ENCODE data around the gene TAF4.

TAF4 gene

DNA sequence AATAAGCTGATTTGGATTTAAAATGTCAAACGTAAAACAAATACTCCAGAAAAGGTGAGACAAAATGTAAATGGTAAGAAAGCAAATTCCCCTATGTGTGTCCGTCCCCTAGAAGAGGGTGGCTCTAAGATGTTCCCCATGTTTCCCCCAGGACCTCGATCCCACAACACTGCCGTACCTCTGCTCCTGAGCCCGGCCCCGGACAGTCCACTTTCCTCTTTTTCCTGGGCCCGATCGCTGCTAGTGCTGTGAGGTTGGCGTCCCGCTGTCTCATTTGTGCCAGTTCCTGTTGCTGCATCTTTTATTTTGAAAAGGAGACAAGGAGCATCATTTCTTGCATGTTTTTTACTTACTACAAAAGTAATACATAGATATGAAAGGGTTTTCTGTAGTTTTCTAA, 68.3 kb downstream of the TAF4 start:
- in situ Hi-C loops (cut with HindIII; ENCODE audit: low sequenced_read_pairs): no loop called here
- no peak for DNase-seq (ENCODE audit: low read depth, low spot score)
- TF ChIP-seq, protein P1, sequence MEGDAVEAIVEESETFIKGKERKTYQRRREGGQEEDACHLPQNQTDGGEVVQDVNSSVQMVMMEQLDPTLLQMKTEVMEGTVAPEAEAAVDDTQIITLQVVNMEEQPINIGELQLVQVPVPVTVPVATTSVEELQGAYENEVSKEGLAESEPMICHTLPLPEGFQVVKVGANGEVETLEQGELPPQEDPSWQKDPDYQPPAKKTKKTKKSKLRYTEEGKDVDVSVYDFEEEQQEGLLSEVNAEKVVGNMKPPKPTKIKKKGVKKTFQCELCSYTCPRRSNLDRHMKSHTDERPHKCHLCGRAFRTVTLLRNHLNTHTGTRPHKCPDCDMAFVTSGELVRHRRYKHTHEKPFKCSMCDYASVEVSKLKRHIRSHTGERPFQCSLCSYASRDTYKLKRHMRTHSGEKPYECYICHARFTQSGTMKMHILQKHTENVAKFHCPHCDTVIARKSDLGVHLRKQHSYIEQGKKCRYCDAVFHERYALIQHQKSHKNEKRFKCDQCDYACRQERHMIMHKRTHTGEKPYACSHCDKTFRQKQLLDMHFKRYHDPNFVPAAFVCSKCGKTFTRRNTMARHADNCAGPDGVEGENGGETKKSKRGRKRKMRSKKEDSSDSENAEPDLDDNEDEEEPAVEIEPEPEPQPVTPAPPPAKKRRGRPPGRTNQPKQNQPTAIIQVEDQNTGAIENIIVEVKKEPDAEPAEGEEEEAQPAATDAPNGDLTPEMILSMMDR (IDR thresholded peaks at IDR 0.05; ENCODE audit: low read depth, low read length): no peak
- H3K4me3 ChIP-seq (ENCODE audit: low read depth, low read length): no peak overlapping the region

DNA sequence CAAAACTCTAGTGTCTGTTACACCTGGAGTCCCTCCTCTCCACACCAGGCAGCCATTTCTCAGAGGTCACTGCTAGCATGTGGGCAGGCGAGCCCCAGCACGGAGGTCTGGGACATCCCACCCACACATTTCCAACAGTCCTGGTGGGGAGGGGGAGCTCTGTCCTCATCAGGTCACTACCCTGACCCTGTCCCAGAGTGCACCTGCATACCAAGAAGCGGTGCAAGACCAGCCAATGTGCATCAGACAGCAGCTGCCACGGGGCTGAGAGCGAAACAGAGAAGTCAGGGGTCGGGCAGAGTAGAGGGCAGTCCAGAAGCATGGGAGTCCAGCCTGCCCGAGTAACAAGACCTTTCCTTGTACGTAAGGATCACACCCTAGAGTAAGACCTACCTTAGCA, 71.1 kb downstream of the TAF4 start:
- H3K4me3 ChIP-seq (ENCODE audit: low read depth, low read length): no peak overlapping the region
- in situ Hi-C loops (cut with HindIII; ENCODE audit: low sequenced_read_pairs): no loop called here
- TF ChIP-seq, protein P1 (IDR thresholded peaks at IDR 0.05; ENCODE audit: low read depth, low read length): no peak
- DNase-seq (ENCODE audit: low read depth, low spot score): no peak

DNA sequence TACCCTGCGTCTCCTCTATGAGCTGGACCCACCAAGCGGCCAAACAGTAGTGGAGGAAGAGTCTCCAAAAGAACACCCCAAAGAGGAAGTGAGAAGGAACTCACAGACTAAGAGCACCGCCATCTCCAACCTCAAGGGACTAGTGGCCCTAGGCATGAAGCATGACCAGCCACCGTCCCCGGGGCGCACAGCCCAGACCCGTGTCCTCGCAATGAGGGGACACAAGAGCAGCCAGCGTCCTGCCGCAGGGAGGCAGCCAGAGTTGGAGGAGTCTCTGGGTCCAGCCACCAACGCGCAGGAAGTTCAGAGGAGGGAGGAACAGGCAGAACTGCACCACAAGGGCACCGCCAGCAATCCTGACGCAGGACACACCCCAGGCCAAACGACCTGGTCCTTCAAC, 72.6 kb downstream of the TAF4 start:
- in situ Hi-C loops (cut with HindIII; ENCODE audit: low sequenced_read_pairs): no loop called here
- no peak overlapping the region for H3K4me3 ChIP-seq (ENCODE audit: low read depth, low read length)
- DNase-seq (ENCODE audit: low read depth, low spot score): no peak
- TF ChIP-seq, protein P1 (IDR thresholded peaks at IDR 0.05; ENCODE audit: low read depth, low read length): no peak

DNA sequence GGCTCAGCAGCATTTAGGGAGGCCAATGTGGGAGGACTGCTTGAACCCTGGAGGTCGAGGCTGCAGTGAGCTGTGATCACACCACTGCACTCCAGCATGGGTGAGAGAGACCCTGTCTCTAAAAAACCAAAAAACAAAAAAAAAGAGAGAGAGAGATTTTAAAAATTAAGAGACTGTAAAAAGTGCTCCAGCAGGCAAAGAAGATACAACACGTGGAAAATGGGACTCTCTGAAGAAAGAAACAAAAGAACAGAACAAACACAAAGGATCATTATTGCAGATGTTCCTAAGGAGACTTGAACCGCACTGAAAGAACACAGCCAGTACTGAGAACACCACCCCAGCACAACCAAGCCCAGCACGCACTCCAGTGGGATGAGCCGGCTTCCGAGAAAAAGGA, 74.2 kb downstream of the TAF4 start:
- in situ Hi-C loops (cut with HindIII; ENCODE audit: low sequenced_read_pairs): no loop called here
- H3K4me3 ChIP-seq (ENCODE audit: low read depth, low read length): no peak overlapping the region
- TF ChIP-seq, protein P1 (IDR thresholded peaks at IDR 0.05; ENCODE audit: low read depth, low read length): no peak
- no peak for DNase-seq (ENCODE audit: low read depth, low spot score)

DNA sequence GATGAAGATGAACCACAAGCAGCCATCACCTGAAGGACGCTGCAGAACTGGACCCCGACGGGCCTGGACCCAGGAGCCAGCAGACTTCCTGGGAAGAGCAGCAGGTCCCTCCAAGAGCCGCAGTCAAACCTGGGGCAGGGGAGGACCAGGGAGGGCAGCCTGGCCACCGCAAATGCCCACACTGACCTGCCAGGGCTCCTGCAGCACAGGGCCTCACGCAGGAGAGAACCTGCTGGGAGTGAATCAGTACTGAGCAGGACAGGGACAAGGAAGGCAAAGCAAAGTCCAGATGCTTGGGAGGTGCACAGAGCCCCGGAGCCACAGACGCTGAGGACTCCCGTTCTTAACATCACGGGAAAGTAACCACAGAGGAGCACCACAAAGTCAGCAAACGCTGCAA, 75.2 kb downstream of the TAF4 start:
- TF ChIP-seq, protein P1 (IDR thresholded peaks at IDR 0.05; ENCODE audit: low read depth, low read length): no peak
- H3K4me3 ChIP-seq (ENCODE audit: low read depth, low read length): no peak overlapping the region
- in situ Hi-C loops (cut with HindIII; ENCODE audit: low sequenced_read_pairs): no loop called here
- no peak for DNase-seq (ENCODE audit: low read depth, low spot score)

DNA sequence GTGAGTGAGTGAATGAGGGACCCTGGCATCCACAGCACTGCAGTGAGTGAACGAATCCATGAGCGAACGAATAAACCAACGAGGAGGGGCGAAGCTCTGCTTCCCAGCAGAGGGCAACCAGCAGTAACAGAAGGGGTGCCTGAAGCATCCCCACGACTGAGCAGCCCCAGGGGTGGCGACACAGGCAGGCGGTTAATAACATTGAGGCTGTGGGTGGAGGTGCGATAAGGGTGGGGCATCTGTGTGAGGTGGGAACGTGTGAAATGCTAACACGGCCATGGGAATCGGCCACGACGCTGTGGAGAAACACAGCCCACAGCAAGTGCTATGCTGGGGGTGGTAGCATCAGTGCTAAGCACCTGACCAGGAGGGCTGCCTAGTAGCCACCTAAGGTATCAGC, 75.9 kb downstream of the TAF4 start:
- TF ChIP-seq, protein P1 (IDR thresholded peaks at IDR 0.05; ENCODE audit: low read depth, low read length): no peak
- no peak for DNase-seq (ENCODE audit: low read depth, low spot score)
- H3K4me3 ChIP-seq (ENCODE audit: low read depth, low read length): no peak overlapping the region
- in situ Hi-C loops (cut with HindIII; ENCODE audit: low sequenced_read_pairs): no loop called here

DNA sequence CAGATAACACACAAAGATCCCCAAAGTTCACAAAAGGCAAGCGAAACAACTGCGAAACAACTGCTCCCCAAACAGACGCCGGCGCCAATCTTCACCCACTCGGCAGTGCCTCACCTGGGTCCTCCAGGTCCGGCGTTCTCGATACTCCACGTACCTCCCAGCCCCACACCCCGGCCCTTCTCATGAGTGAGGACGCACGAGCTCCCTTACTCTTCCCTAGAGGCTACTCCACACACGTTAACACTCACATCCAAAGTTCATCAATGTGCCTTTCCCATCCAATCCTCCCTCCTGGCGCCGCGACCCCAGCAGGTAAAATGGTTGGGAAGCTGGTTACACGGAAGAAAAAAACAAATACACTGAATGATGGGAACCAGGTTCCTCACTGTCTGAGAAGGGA, 77.0 kb downstream of the TAF4 start:
- no peak overlapping the region for H3K4me3 ChIP-seq (ENCODE audit: low read depth, low read length)

More for the DNA sequence above, 77.0 kb downstream of the TAF4 start:
- TF ChIP-seq, protein P1 (IDR thresholded peaks at IDR 0.05; ENCODE audit: low read depth, low read length): no peak
- DNase-seq (ENCODE audit: low read depth, low spot score): no peak
- in situ Hi-C loops (cut with HindIII; ENCODE audit: low sequenced_read_pairs): no loop called here

Data from astrocyte of the spinal cord (primary cell).